ENCODE measurements around the gene FYB2. TPM values are rescaled to one million over a fixed set of nuclear protein-coding genes. Genes with fewer than 3 reads are reported as not detected.

The FYB2 gene
- total RNA-seq, 1 donor from 2014 or later: not detected

- no peak for DNase-seq (ENCODE audit: low read depth in 2 of 2)
These were observed 104.0 kb downstream of the FYB2 start for GRCh38 chr1:56715156-56715555.

- no peak for DNase-seq (ENCODE audit: low read depth in 2 of 2)
These were observed 106.1 kb downstream of the FYB2 start for GRCh38 chr1:56713112-56713511.

DNA sequence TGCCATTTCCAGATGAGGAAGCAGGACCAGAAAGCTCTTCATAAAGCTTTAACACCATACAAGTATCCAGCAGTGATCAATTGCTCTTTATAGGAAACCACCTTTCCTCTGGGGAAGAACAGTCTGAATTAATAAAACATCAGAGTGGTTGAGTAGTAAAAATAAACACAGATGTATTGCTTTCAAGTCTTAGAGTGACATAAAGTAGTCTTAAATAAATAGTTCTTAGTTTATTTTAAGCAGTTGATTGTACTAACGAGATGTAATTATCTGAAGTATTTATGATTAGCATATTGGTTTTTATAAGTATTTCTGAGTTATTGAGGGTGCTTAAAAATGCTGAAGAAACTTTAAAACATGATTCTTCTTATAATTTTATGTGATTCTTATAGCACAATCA lies 107.1 kb downstream of the FYB2 start:
- DNase-seq (ENCODE audit: low read depth in 2 of 2): no peak

GRCh38 chr1:56710646-56711045 lies 108.6 kb downstream of the FYB2 start:
- peak in 1 of 2 donors; percentile 52 for DNase-seq (ENCODE audit: low read depth in 2 of 2)

DNA sequence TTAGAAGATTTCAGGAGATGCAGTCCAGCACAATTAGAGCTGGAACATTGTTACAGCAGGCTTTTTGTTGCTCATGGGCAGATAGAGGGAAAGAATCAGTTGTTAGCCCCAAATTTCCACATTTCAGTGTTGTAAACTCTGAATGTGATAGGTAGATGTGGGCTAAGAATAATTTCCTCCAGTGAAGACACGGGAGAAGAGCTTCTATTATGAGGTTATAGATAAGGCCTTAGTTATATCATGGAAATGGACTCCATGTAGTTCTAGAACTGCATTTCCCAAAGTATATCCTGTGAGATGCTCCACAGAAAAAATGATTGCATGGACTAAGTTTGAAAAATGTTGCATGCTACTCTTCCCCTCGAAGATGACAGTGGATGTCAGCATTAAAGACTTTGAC lies 109.2 kb downstream of the FYB2 start:
- DNase-seq (ENCODE audit: low read depth in 2 of 2): no peak

- DNase-seq (ENCODE audit: low read depth in 2 of 2): peak; percentile 58 to 70
These were observed 109.8 kb downstream of the FYB2 start for GRCh38 chr1:56709269-56709880.

DNA sequence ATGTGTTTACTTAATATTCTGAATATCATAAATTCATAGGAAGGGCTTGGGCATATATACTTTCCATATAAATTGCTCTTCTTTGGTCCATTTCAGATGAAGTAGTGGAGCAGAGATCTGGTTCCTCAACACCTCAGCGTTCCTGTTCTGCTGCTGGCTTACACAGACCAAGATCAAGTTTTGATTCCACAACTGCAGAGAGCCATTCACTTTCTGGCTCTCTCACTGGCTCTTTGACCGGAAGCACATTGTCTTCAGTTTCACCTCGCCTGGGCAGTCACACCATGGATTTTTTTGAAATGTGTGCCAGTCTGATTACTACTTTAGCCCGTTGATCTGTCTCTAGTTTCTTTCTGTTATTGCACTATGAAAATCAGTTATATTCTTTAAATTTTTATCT lies 111.8 kb downstream of the FYB2 start:
- DNase-seq (ENCODE audit: low read depth in 2 of 2): no peak

DNA sequence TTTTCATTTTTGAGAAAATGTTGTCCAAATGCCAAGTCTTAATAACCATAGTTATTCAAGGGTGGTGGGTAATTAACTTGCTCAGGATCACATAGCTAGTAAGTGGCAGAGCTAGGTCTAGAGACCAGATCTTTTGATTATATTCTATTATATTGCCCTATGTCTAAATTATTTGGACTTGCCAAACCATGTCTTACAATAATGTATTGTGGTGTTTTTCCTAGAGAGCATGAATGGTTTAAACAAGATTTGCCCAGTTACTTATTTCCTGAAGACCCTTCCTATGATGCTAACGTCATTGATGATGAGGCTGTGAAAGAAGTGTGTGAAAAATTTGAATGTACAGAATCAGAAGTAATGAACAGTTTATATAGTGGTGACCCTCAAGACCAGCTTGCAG lies 115.5 kb downstream of the FYB2 start:
- no peak for DNase-seq (ENCODE audit: low read depth in 2 of 2)

- no peak for DNase-seq (ENCODE audit: low read depth in 2 of 2)
These were observed 122.5 kb downstream of the FYB2 start for GRCh38 chr1:56696663-56697062.

GRCh38 chr1:56688522-56689026 lies 130.6 kb downstream of the FYB2 start:
- peak; percentile 43 to 67 for DNase-seq (ENCODE audit: low read depth in 2 of 2)

GRCh38 chr1:56686169-56686568 lies 133.0 kb downstream of the FYB2 start:
- DNase-seq (ENCODE audit: low read depth in 2 of 2): peak in 1 of 2 donors; percentile 10

DNA sequence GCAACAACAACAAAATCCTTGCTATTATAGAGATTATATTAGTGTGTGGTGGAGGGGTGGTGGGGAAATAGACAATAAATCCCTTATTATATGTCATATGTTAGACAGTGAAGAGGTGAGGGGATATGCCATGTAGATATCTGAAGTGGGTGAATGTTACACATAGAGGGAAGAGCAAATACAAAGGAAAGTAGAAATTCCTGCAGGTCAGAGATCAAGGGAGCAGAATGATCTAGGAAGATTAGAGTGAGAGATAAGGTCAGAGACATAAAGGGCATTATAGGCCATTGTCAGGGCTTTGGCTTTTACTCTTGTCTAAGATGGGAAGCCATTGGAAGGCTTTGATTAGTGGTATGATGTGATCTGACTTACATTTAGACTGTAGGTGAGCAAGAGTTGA lies 135.6 kb downstream of the FYB2 start:
- no peak for DNase-seq (ENCODE audit: low read depth in 2 of 2)

DNA sequence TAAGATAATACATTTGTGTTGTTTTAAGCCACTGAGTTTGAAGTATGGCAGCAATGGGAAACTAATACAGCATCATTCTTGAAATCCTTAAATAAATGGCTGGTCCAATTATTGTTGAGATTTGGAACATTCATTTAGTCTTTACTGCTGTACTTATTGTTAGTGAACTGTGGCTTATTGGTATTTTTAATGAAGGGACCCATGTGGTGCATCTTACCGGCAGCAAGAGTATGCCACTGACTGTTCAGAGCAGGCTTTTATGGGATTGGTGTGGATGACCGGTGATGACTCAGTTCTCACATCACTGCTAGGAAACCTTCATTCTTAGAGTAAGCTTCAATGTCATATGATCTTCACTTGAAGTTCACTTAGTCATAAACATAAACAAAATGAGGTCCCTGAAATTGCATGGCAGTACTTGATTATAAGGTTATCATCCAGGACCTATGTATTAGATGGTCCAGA lies 142.6 kb downstream of the FYB2 start:
- peak in 1 of 2 donors; percentile 31 for DNase-seq (ENCODE audit: low read depth in 2 of 2)

- no peak for DNase-seq (ENCODE audit: low read depth in 2 of 2)
These were observed 143.4 kb downstream of the FYB2 start for GRCh38 chr1:56675763-56676162.

DNA sequence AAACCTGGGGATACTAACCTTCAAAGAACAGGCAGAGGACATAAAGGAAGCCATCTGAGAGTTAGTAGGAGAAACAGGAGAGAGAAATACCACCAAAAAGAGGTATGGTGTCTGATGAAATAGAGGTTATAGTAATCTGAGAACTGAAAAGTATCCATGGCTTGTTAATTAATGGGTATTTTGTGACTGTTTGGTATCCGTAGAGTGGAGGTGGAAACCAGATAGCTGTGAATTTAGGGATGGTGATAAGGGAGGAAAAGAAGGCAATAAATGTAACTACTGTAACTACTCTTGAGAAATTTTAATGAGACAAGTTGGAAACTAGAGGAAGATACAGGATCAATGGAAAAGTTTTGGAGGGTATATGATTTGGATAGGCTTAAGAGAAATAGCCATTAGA lies 146.6 kb downstream of the FYB2 start:
- DNase-seq (ENCODE audit: low read depth in 2 of 2): no peak

DNA sequence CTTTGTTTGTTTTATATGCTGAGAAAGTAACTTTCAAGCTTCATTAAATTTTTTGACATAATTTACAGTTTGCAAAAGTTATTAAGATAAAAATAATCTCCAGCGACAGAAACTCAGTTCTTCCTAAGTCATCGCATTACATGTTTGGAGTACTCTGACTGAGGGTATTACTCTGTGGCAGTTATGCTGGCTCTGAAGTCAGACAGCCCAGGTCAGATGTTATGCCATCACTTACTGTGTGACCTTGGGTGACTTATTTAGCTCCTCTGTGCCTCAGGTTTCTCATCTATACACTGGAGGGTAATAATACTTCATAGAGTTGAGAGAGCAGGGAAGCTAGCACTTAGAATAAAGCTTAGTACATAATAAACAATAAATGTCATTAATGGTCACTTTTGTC lies 147.7 kb downstream of the FYB2 start:
- DNase-seq (ENCODE audit: low read depth in 2 of 2): no peak

GRCh38 chr1:56671085-56671484 lies 148.1 kb downstream of the FYB2 start:
- no peak for DNase-seq (ENCODE audit: low read depth in 2 of 2)

DNA sequence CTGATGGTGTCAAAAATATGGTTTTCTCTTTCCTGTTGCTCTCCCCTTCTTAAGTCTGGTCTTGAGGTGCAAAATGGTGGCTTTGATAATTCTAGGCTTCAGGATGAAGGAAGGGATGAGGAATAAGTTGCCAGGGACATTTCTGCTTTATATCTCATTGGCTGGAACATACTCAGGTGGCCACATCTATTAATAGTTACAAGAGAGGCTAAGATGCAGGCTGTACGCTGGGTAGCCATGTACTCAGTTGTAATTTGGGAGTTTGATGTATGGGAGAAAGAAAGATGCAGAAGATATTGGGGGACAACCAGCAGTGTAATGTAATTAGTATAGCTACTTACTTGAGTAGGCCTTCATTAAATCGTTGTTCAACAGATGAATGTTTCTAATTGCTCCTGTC lies 148.9 kb downstream of the FYB2 start:
- no peak for DNase-seq (ENCODE audit: low read depth in 2 of 2)

Other genes with a start within 250 kb of the FYB2 start
- 21.1 and 58.1 TPM in 2 replicates for gene PLPP3, start 239.8 kb downstream of the FYB2 start, total RNA-seq
- 1.7 and 4.0 TPM in 2 replicates for gene PRKAA2, start 174.1 kb downstream of the FYB2 start, total RNA-seq
- not detected in 2 replicates for gene C8A, start 35.4 kb upstream of the FYB2 start, total RNA-seq
- not detected in 2 replicates for gene C8B, start 146.6 kb upstream of the FYB2 start, total RNA-seq